ENCODE measurements around the gene SMARCA2. TPM values are rescaled to one million over a fixed set of nuclear protein-coding genes. Genes with fewer than 3 reads are reported as not detected.

Gene SMARCA2
- total RNA-seq, 1 donor from 2014 or later = 147 TPM

- no peaks in the 10 kb centered on the region for H3K9me3 ChIP-seq
- ATAC-seq = no peak
- H3K4me1 ChIP-seq = peaks cover 61% of the 10 kb centered on the region
- TF ChIP-seq CTCF (IDR thresholded peaks at IDR 0.05) = no peak
- intact Hi-C loops (cut with DNase I) = no loop called here
- no peak overlapping the region for H3K4me3 ChIP-seq
- H3K36me3 ChIP-seq = peaks cover 29% of the 10 kb centered on the region
- no peak overlapping the region for H3K27ac ChIP-seq
- H3K27me3 ChIP-seq (ENCODE audit: low read depth) = no peaks in the 10 kb centered on the region
- DNase-seq = no peak
Measured at GRCh38 chr9:2028888-2029287, 13.7 kb downstream of the SMARCA2 start.

- intact Hi-C loops (cut with DNase I) = no loop called here
- no peak for TF ChIP-seq CTCF (IDR thresholded peaks at IDR 0.05)
- Histone ChIP-seq H3K27ac (no peak overlapping the region), H3K4me3 (no peak overlapping the region), H3K4me1 (peaks cover 53% of the 10 kb centered on the region), H3K27me3 (ENCODE audit: low read depth) (no peaks in the 10 kb centered on the region), H3K9me3 (no peaks in the 10 kb centered on the region), H3K36me3 (peaks cover 37% of the 10 kb centered on the region)
- ATAC-seq (no peak), DNase-seq (no peak)
Measured at GRCh38 chr9:2029666-2030170, 14.6 kb downstream of the SMARCA2 start.

GRCh38 chr9:2032234-2032633 lies 17.1 kb downstream of the SMARCA2 start:
- intact Hi-C loops (cut with DNase I) = no loop called here
- ATAC-seq = no peak
- Histone ChIP-seq H3K4me1 (peaks cover 28% of the 10 kb centered on the region), H3K9me3 (no peaks in the 10 kb centered on the region), H3K27me3 (ENCODE audit: low read depth) (no peaks in the 10 kb centered on the region), H3K4me3 (no peak overlapping the region), H3K27ac (no peak overlapping the region), H3K36me3 (peaks cover 48% of the 10 kb centered on the region)
- DNase-seq = no peak
- TF ChIP-seq CTCF (IDR thresholded peaks at IDR 0.05) = no peak

- no peak for TF ChIP-seq CTCF (IDR thresholded peaks at IDR 0.05)
- no peaks in the 10 kb centered on the region for H3K9me3 ChIP-seq
- H3K4me1 ChIP-seq = peaks cover 7% of the 10 kb centered on the region
- H3K27ac ChIP-seq = no peak overlapping the region
- no peak for DNase-seq
- no peak for ATAC-seq
- no peak overlapping the region for H3K4me3 ChIP-seq
- intact Hi-C loops (cut with DNase I) = no loop called here
- H3K36me3 ChIP-seq = peaks cover 70% of the 10 kb centered on the region
- H3K27me3 ChIP-seq (ENCODE audit: low read depth) = no peaks in the 10 kb centered on the region
Measured at GRCh38 chr9:2036844-2037243, 21.7 kb downstream of the SMARCA2 start.

GRCh38 chr9:2039294-2040180 lies 24.4 kb downstream of the SMARCA2 start:
- DNase-seq (no peak), ATAC-seq (no peak)
- Histone ChIP-seq H3K27ac (no peak overlapping the region), H3K36me3 (peaks cover 72% of the 10 kb centered on the region), H3K27me3 (ENCODE audit: low read depth) (no peaks in the 10 kb centered on the region), H3K9me3 (no peaks in the 10 kb centered on the region), H3K4me3 (no peak overlapping the region), H3K4me1 (peaks cover 6% of the 10 kb centered on the region)
- intact Hi-C loops (cut with DNase I) = no loop called here
- no peak for TF ChIP-seq CTCF (IDR thresholded peaks at IDR 0.05)

All from lower lobe of right lung (tissue), 2 donors.